Smooth muscle cell (in vitro differentiated cells): ENCODE results near the gene DHRS12. TPM values are rescaled to one million over a fixed set of nuclear protein-coding genes. Genes with fewer than 3 reads are reported as not detected.
A peak's percentile ranks its signal among the peaks of the same experiment; 100 is the strongest.

Experiments used
- DNase-seq: peaks from one replicate; lab custom pipeline; 2025; ENCODE audit not compliant: unreplicated experiment; lab: John Stamatoyannopoulos, UW
- H2AFZ ChIP-seq: fragments of 200-600 bp; sonication (generic); 2 replicates; pipeline ENCODE4 v1.6.0; 2016; ENCODE audit warnings: antibody characterized with exemption, low read depth, mild to moderate bottlenecking
- H3F3A ChIP-seq: fragments of 200-600 bp; sonication (generic); 2 replicates; pipeline ENCODE4 v1.6.0; 2017; ENCODE audit warnings: antibody characterized with exemption, low read depth
- H3K27ac ChIP-seq: fragments of 200-600 bp; sonication (generic); 2 replicates; pipeline ENCODE4 v1.5.1; 2016; ENCODE audit warnings: low read depth, mild to moderate bottlenecking
- H3K27me3 ChIP-seq: fragments of 200-600 bp; sonication (generic); 2 replicates; pipeline ENCODE4 v1.6.1; 2016; ENCODE audit warnings: low read depth, mild to moderate bottlenecking
- H3K36me3 ChIP-seq: fragments of 200-600 bp; sonication (generic); 2 replicates; pipeline ENCODE4 v1.5.1; 2016; ENCODE audit warnings: low read depth
- H3K4me1 ChIP-seq: fragments of 200-600 bp; sonication (generic); 2 replicates; pipeline ENCODE4 v1.5.1; 2016; ENCODE audit warnings: low read depth
- H3K4me2 ChIP-seq: fragments of 200-600 bp; sonication (generic); 2 replicates; pipeline ENCODE4 v1.6.0; 2016; ENCODE audit warnings: mild to moderate bottlenecking
- H3K4me3 ChIP-seq: fragments of 200-600 bp; sonication (generic); 2 replicates; pipeline ENCODE4 v1.5.1; 2016; ENCODE audit warnings: mild to moderate bottlenecking
- H3K79me2 ChIP-seq: fragments of 200-600 bp; sonication (generic); 2 replicates; pipeline ENCODE4 v1.6.0; 2016; ENCODE audit warnings: low read depth, mild to moderate bottlenecking
- H3K9ac ChIP-seq: fragments of 200-600 bp; sonication (generic); 2 replicates; pipeline ENCODE4 v1.6.0; 2016; ENCODE audit warnings: low read depth
- H3K9me3 ChIP-seq: fragments of 200-600 bp; sonication (generic); replicated peaks from 2 replicates; pipeline ENCODE4 v1.5.1; 2016; ENCODE audit warnings: low read depth
- H4K20me1 ChIP-seq: fragments of 200-600 bp; sonication (generic); 2 replicates; pipeline ENCODE4 v1.6.0; 2016; ENCODE audit warnings: low read depth
- WGBS: methylation state at CpG from one replicate; pipeline ENCODE4 v1.1.7; 2016; ENCODE audit warnings: low lambda C conversion rate; 5-methylcytosine and 5-hydroxymethylcytosine counted together
- polyA plus RNA-seq: library from polyadenylated mRNA; unstranded; fragments of >200 nt; fragmentation: Nextera tagmentation; extraction: Ambion mirVana; gene quantifications from 2 replicates; pipeline ENCODE4 v1.2.1, GENCODE V29; 2016
- total RNA-seq: library from RNA; depleted of rRNA; stranded (reverse); fragments of >200 nt; gene quantifications from 2 replicates; pipeline ENCODE4 v1.2.3, GENCODE V29; 2014
- TF ChIP-seq, protein P1 (sequence below): fragments of 200-600 bp; sonication (generic); IDR thresholded peaks from 2 replicates; pipeline ENCODE4 v1.5.1; 2017; ENCODE audit warnings: borderline replicate concordance, mild to moderate bottlenecking, antibody characterized with exemption; ENCODE audit not compliant: insufficient read depth, poor library complexity, severe bottlenecking

Gene DHRS12
- total and polyA plus RNA-seq, 2 experiments from 2014 or later = 5.7 to 9.9 TPM

DNA sequence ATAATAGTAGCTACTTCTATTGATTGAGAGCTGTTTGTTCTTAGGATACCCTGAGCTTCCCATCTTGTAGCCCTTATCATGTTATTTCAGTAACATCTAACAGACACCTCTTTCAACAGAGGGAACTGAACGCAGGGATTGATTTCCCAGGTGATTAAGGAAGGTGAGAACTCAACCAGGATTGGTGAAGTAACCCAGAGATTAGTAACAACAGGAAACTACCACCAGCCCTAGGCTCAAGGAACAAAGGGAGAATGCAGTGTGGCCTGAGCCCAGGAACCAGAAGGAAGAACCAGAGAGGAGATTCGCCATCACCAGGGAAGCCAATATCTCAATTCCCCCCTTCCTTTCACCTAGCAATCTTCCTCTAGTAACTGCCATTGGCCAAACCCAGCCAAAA, 8.5 kb downstream of the DHRS12 start:
- no peaks in the 10 kb centered on the region for H3K9me3 ChIP-seq
- peaks cover 15% of the 10 kb centered on the region for H3F3A ChIP-seq
- no peak overlapping the region for H2AFZ ChIP-seq
- no peak overlapping the region for H3K4me3 ChIP-seq
- peaks cover 6% of the 10 kb centered on the region for H3K4me1 ChIP-seq
- H3K4me2 ChIP-seq = no peak overlapping the region
- H4K20me1 ChIP-seq = no peaks in the 10 kb centered on the region
- H3K9ac ChIP-seq = no peak overlapping the region
- TF ChIP-seq, protein P1, sequence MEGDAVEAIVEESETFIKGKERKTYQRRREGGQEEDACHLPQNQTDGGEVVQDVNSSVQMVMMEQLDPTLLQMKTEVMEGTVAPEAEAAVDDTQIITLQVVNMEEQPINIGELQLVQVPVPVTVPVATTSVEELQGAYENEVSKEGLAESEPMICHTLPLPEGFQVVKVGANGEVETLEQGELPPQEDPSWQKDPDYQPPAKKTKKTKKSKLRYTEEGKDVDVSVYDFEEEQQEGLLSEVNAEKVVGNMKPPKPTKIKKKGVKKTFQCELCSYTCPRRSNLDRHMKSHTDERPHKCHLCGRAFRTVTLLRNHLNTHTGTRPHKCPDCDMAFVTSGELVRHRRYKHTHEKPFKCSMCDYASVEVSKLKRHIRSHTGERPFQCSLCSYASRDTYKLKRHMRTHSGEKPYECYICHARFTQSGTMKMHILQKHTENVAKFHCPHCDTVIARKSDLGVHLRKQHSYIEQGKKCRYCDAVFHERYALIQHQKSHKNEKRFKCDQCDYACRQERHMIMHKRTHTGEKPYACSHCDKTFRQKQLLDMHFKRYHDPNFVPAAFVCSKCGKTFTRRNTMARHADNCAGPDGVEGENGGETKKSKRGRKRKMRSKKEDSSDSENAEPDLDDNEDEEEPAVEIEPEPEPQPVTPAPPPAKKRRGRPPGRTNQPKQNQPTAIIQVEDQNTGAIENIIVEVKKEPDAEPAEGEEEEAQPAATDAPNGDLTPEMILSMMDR = no peak
- H3K36me3 ChIP-seq = no peaks in the 10 kb centered on the region
- no peaks in the 10 kb centered on the region for H3K27me3 ChIP-seq
- H3K27ac ChIP-seq = no peak overlapping the region
- DNase-seq = no peak
- 89% methylated on average over 2 of the region's 2 CpGs for WGBS
- no peaks in the 10 kb centered on the region for H3K79me2 ChIP-seq

DNA sequence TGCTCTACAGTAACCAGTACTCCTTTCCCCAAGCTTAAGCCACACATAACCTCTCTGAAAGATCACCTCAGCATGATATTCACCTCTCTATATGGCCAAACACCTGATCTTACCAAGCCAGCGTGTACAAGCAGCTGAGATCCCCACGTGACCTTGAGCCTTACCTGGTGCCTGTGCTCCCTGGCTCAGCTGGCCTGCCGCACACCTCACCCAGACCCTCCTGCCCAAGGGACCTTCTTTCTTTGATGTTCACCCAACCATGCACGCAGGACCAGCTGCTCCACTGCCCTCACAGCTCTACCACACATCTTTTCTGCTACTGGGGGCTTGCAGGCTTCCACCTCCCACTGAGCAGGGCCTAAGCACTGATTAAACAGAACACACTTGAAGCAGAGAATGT, 9.0 kb downstream of the DHRS12 start:
- no peak overlapping the region for H3K4me2 ChIP-seq
- H3K27ac ChIP-seq = peak overlapping the region; percentile 97
- H3K9ac ChIP-seq = no peak overlapping the region
- no peaks in the 10 kb centered on the region for H3K79me2 ChIP-seq
- H3F3A ChIP-seq = peaks cover 15% of the 10 kb centered on the region
- no peak overlapping the region for H2AFZ ChIP-seq
- H3K9me3 ChIP-seq = no peaks in the 10 kb centered on the region
- no peaks in the 10 kb centered on the region for H3K36me3 ChIP-seq
- H3K4me1 ChIP-seq = peaks cover 6% of the 10 kb centered on the region
- TF ChIP-seq, protein P1 = no peak
- 85% methylated on average over 4 of the region's 4 CpGs for WGBS
- no peak overlapping the region for H3K4me3 ChIP-seq
- no peaks in the 10 kb centered on the region for H3K27me3 ChIP-seq
- no peak for DNase-seq
- no peaks in the 10 kb centered on the region for H4K20me1 ChIP-seq

DNA sequence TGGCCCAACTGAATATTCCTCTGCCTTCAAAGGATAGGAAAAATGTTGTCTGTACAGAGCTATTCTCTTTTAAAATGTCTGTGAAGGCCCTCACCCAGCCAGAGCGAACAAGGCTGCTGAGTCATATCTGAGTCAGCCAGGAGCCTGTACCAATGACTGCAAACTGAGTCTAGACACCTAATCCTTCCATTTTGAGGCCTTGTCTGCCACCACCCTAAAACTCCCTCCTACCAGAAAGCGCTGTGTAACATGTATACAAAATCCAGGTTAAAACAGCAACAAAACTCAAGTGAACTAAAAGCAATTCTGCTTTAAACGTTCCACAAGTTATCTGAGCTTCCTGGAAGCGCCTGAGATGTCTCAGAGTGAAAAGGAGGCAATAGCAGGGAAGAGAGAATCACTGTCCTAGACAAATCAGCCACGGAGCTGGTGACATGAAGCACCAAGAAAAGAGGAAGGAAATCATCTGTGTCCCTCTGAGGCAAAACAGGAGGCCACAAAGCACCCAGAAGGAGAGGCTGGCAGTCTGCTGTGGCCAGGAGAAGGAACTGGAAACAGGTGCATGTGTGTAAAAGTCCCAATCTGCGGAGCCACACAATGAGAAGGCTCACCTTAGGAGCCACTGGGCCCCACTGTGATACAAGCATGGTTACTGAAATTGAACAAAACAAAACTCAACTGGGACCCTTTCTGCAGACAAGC, 10.2 kb downstream of the DHRS12 start:
- no peaks in the 10 kb centered on the region for H3K79me2 ChIP-seq
- no peaks in the 10 kb centered on the region for H3K27me3 ChIP-seq
- peak overlapping the region; percentile 89 for H3K9ac ChIP-seq
- H3K36me3 ChIP-seq = no peaks in the 10 kb centered on the region
- H4K20me1 ChIP-seq = no peaks in the 10 kb centered on the region
- no peak overlapping the region for H3K4me3 ChIP-seq
- no peaks in the 10 kb centered on the region for H3K9me3 ChIP-seq
- peak; percentile 1 for DNase-seq
- H2AFZ ChIP-seq = peak overlapping the region; percentile 8
- peak overlapping the region; percentile 97 for H3K27ac ChIP-seq
- H3F3A ChIP-seq = peaks cover 15% of the 10 kb centered on the region
- 43% methylated on average over 6 of the region's 6 CpGs for WGBS
- H3K4me1 ChIP-seq = peaks cover 3% of the 10 kb centered on the region
- peak overlapping the region; percentile 44 for H3K4me2 ChIP-seq
- TF ChIP-seq, protein P1 = no peak
